Measurements from ENCODE around the gene STAM. TPM values are rescaled to one million over a fixed set of nuclear protein-coding genes. Genes with fewer than 3 reads are reported as not detected.

STAM gene
- total RNA-seq, 1 experiment from 2014 or later: 29.3 TPM

DNA sequence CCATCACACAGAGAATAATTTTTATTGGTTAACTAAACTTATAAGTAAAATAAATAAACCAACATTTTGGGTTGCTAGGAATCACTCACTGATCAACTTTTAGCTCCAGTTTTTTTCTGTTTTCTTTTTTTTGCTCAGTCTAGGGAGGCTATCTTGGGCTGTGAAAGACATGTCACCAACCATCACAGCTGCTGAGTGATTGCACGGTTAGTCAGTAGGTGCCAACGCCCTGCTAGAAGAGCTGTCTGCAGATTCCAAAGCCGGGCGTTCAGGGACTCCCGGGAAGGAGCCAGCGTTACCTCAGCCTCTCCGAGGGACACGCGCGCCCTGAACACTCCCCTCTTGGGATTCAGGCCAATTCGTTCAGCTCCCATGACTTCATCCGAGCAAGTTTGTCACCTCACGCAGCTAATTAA is 604 bp upstream of the STAM start:
- no peaks in the 10 kb centered on the region for H3K4me1 ChIP-seq (ENCODE audit: insufficient read depth, low read length)
- no peak overlapping the region for H3T11ph ChIP-seq (ENCODE audit: low read length)
- peak overlapping the region; percentile 100 for H3K27ac Mint-ChIP-seq
- peaks cover 17 to 22% of the 10 kb centered on the region in 2 experiments for H3K4me1 Mint-ChIP-seq
- peak overlapping the region; percentile 76 for H3K18ac ChIP-seq (ENCODE audit: insufficient read length, low read depth, low read length)
- peaks cover 6% of the 10 kb centered on the region for H3K79me1 ChIP-seq (ENCODE audit: insufficient read depth, low read depth, low read length, poor library complexity, severe bottlenecking)
- H3K27me3 Mint-ChIP-seq (ENCODE audit: low read depth): no peaks in the 10 kb centered on the region
- TF ChIP-seq, protein P1, sequence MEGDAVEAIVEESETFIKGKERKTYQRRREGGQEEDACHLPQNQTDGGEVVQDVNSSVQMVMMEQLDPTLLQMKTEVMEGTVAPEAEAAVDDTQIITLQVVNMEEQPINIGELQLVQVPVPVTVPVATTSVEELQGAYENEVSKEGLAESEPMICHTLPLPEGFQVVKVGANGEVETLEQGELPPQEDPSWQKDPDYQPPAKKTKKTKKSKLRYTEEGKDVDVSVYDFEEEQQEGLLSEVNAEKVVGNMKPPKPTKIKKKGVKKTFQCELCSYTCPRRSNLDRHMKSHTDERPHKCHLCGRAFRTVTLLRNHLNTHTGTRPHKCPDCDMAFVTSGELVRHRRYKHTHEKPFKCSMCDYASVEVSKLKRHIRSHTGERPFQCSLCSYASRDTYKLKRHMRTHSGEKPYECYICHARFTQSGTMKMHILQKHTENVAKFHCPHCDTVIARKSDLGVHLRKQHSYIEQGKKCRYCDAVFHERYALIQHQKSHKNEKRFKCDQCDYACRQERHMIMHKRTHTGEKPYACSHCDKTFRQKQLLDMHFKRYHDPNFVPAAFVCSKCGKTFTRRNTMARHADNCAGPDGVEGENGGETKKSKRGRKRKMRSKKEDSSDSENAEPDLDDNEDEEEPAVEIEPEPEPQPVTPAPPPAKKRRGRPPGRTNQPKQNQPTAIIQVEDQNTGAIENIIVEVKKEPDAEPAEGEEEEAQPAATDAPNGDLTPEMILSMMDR (conservative IDR thresholded peaks at IDR 0.05): no peak
- peak overlapping the region; percentile 53 for H3K27ac ChIP-seq (ENCODE audit: insufficient read length, low read depth, low read length)
- no peaks in the 10 kb centered on the region for H3K27me3 ChIP-seq (ENCODE audit: insufficient read depth, low read length)
- peak overlapping the region; percentile 98 for H3K9ac ChIP-seq (ENCODE audit: extremely low read depth, insufficient read length, low read length)
- H2BK12ac ChIP-seq (ENCODE audit: insufficient read length, low read depth, low read length): no peak overlapping the region
- no peak overlapping the region for H3K4ac ChIP-seq (ENCODE audit: low read depth, low read length)
- no peaks in the 10 kb centered on the region for H4K20me1 ChIP-seq (ENCODE audit: control insufficient read depth, insufficient read depth, insufficient read length)
- no peak overlapping the region for H2BK20ac ChIP-seq (ENCODE audit: low read depth, low read length, poor library complexity, severe bottlenecking)
- H2BK120ac ChIP-seq (ENCODE audit: low read depth, low read length, poor library complexity, severe bottlenecking): no peak overlapping the region
- DNase-seq: peak; percentile 39
- peaks cover 3 to 12% (median 5%) of the 10 kb centered on the region in 3 experiments; a peak in 6 of 7 replicates for H3K36me3 Mint-ChIP-seq (ENCODE audit: insufficient read depth in 1 of 3, low read depth in 3 of 3)
- H3K14ac ChIP-seq (ENCODE audit: insufficient read depth, low read length): peak overlapping the region; percentile 44; the same call in 1 of the 2 replicates
- H2BK15ac ChIP-seq (ENCODE audit: low read depth, low read length): no peak overlapping the region
- no peak overlapping the region for H4K91ac ChIP-seq (ENCODE audit: insufficient read length, low read depth, low read length)
- peak overlapping the region; percentile 97 to 99 for H3K4me3 Mint-ChIP-seq
- no peak overlapping the region for H4K8ac ChIP-seq (replicated peaks; ENCODE audit: insufficient read length, low read depth, low read length)
- H2AK5ac ChIP-seq (ENCODE audit: insufficient read length, low read length): no peak overlapping the region
- H3K9me3 ChIP-seq (ENCODE audit: control insufficient read depth, low read depth, low read length): no peaks in the 10 kb centered on the region
- H2BK5ac ChIP-seq (ENCODE audit: insufficient read length, low read length): peak overlapping the region; percentile 66
- H2AFZ ChIP-seq (ENCODE audit: low read length): peak overlapping the region; percentile 53
- peak overlapping the region; percentile 53 for H4K5ac ChIP-seq (ENCODE audit: insufficient read length, low read depth, low read length)
- no CpG with 5 or more reads among the region's 13 CpGs for WGBS (ENCODE audit: extremely low coverage, insufficient read length, low lambda C conversion rate)
- H3K4me2 ChIP-seq (ENCODE audit: insufficient read depth, insufficient read length, low read length): peak overlapping the region; percentile 98
- H3K56ac ChIP-seq (ENCODE audit: insufficient read length, low read depth, low read length): no peak overlapping the region
- peaks cover 10% of the 10 kb centered on the region for H3K23me2 ChIP-seq (ENCODE audit: insufficient read length, low read depth, low read length, poor library complexity, severe bottlenecking)
- no peak overlapping the region for H3K23ac ChIP-seq (ENCODE audit: insufficient read length, low read depth, low read length)
- H3K79me2 ChIP-seq (ENCODE audit: insufficient read depth, low read length): peaks cover 23% of the 10 kb centered on the region
- H3K9me3 Mint-ChIP-seq: no peaks in the 10 kb centered on the region

Measured in H9 (cell line).